ENCODE results near the gene CAPNS1. TPM values are rescaled to one million over a fixed set of nuclear protein-coding genes. Genes with fewer than 3 reads are reported as not detected.
A peak's percentile ranks its signal among the peaks of the same experiment; 100 is the strongest.

The CAPNS1 gene
- total and polyA plus RNA-seq, 2 of the 13 experiments (the other 11 are each of a cell fraction or from before 2014, with no cell fraction given): 322 to 526 TPM

DNA sequence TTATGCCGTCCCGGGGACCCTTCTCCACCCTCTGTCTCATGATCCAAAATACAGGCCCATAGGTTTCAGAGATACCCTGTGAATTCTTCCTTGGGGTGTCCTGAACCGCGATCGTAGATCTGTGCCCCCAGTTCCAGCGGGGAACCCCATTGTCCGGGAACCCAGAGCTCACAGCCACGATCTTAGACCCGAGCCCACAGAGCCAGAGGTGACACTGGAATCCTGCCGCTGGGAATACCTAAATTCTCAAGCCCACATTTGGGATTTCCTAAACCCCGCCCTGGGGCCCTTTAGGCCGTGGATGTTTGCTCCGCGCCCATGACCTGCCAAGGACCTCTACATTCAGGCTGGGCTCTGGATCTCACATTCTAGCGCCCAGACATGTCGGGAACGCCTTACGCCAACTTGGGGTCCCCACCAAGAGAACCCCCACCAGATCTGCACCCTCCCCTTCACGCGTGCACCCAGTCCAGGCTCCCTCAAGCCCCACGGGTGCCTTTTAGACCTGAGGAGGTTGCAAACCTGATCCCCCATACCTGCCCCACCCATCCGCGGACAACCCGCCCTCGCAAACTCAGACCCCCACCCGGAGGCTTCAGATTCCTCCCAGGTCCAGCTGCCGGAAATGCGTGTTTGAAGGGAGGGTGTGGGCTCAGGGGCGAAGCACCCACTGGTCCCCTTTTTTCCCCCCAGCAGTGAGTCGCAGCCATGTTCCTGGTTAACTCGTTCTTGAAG lies 605 bp downstream of the CAPNS1 start (continued):
- TF ChIP-seq, protein P1, sequence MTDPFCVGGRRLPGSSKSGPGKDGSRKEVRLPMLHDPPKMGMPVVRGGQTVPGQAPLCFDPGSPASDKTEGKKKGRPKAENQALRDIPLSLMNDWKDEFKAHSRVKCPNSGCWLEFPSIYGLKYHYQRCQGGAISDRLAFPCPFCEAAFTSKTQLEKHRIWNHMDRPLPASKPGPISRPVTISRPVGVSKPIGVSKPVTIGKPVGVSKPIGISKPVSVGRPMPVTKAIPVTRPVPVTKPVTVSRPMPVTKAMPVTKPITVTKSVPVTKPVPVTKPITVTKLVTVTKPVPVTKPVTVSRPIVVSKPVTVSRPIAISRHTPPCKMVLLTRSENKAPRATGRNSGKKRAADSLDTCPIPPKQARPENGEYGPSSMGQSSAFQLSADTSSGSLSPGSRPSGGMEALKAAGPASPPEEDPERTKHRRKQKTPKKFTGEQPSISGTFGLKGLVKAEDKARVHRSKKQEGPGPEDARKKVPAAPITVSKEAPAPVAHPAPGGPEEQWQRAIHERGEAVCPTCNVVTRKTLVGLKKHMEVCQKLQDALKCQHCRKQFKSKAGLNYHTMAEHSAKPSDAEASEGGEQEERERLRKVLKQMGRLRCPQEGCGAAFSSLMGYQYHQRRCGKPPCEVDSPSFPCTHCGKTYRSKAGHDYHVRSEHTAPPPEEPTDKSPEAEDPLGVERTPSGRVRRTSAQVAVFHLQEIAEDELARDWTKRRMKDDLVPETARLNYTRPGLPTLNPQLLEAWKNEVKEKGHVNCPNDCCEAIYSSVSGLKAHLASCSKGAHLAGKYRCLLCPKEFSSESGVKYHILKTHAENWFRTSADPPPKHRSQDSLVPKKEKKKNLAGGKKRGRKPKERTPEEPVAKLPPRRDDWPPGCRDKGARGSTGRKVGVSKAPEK (CRISPR knock-in tag; IDR thresholded peaks at IDR 0.05; ENCODE audit: borderline replicate concordance): no peak
- TF ChIP-seq, protein P2, sequence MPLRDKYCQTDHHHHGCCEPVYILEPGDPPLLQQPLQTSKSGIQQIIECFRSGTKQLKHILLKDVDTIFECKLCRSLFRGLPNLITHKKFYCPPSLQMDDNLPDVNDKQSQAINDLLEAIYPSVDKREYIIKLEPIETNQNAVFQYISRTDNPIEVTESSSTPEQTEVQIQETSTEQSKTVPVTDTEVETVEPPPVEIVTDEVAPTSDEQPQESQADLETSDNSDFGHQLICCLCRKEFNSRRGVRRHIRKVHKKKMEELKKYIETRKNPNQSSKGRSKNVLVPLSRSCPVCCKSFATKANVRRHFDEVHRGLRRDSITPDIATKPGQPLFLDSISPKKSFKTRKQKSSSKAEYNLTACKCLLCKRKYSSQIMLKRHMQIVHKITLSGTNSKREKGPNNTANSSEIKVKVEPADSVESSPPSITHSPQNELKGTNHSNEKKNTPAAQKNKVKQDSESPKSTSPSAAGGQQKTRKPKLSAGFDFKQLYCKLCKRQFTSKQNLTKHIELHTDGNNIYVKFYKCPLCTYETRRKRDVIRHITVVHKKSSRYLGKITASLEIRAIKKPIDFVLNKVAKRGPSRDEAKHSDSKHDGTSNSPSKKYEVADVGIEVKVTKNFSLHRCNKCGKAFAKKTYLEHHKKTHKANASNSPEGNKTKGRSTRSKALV (CRISPR knock-in tag; IDR thresholded peaks at IDR 0.05): no peak
- TF ChIP-seq, protein P3, sequence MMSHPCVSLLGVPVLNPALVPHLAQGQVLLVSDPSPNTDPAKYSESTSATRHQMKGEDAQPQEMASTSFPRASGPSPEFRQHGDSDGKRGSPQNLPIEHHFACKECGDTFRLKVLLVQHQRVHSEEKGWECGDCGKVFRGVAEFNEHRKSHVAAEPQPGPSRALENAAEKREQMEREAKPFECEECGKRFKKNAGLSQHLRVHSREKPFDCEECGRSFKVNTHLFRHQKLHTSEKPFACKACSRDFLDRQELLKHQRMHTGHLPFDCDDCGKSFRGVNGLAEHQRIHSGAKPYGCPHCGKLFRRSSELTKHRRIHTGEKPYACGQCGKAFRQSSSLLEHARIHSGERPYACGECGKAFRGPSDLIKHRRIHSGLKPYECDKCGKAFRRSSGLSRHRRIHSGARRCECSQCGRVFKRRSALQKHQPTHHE (CRISPR knock-in tag; IDR thresholded peaks at IDR 0.05; ENCODE audit: borderline replicate concordance): peak; percentile 14; the same call in 1 of the 2 replicates
- TF ChIP-seq JUND (CRISPR knock-in tag; IDR thresholded peaks at IDR 0.05) (no peak), MTA1 (CRISPR knock-in tag; IDR thresholded peaks at IDR 0.05; ENCODE audit: borderline replicate concordance) (no peak), ZNF616 (CRISPR knock-in tag; IDR thresholded peaks at IDR 0.05; ENCODE audit: low read depth) (no peak), ZNF713 (CRISPR knock-in tag; IDR thresholded peaks at IDR 0.05) (no peak), YY1 (IDR thresholded peaks at IDR 0.05; ENCODE audit: insufficient read depth, insufficient replicate concordance, low read depth, low read length) (peak; percentile 59), ZNF333 (CRISPR knock-in tag; IDR thresholded peaks at IDR 0.05; ENCODE audit: borderline replicate concordance) (no peak), ARNTL (CRISPR knock-in tag; IDR thresholded peaks at IDR 0.05) (no peak), MBNL3 (CRISPR knock-in tag; conservative IDR thresholded peaks at IDR 0.05) (no peak), ZNF33B (CRISPR knock-in tag; IDR thresholded peaks at IDR 0.05) (no peak), SIN3A (IDR thresholded peaks at IDR 0.05; ENCODE audit: borderline replicate concordance, low read depth, low read length) (no peak), NFYC (CRISPR knock-in tag; IDR thresholded peaks at IDR 0.05) (no peak), DNMT3B (CRISPR knock-in tag; conservative IDR thresholded peaks at IDR 0.05) (no peak)
- TF ChIP-seq, protein P4, sequence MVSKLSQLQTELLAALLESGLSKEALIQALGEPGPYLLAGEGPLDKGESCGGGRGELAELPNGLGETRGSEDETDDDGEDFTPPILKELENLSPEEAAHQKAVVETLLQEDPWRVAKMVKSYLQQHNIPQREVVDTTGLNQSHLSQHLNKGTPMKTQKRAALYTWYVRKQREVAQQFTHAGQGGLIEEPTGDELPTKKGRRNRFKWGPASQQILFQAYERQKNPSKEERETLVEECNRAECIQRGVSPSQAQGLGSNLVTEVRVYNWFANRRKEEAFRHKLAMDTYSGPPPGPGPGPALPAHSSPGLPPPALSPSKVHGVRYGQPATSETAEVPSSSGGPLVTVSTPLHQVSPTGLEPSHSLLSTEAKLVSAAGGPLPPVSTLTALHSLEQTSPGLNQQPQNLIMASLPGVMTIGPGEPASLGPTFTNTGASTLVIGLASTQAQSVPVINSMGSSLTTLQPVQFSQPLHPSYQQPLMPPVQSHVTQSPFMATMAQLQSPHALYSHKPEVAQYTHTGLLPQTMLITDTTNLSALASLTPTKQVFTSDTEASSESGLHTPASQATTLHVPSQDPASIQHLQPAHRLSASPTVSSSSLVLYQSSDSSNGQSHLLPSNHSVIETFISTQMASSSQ (IDR thresholded peaks at IDR 0.05; ENCODE audit: low read depth): no peak
- TF ChIP-seq, protein P4 (CRISPR knock-in tag; IDR thresholded peaks at IDR 0.05; ENCODE audit: borderline replicate concordance): no peak
- TF ChIP-seq, protein P5, sequence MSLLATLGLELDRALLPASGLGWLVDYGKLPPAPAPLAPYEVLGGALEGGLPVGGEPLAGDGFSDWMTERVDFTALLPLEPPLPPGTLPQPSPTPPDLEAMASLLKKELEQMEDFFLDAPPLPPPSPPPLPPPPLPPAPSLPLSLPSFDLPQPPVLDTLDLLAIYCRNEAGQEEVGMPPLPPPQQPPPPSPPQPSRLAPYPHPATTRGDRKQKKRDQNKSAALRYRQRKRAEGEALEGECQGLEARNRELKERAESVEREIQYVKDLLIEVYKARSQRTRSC (CRISPR knock-in tag; IDR thresholded peaks at IDR 0.05; ENCODE audit: low read depth): no peak

All from HepG2 (cell line).